GM12865 (cell line): Measurements from ENCODE around the gene KCNG1.
A peak's percentile ranks its signal among the peaks of the same experiment; 100 is the strongest.
"Not testable (repeated sequence)": the region's sequence is repeated elsewhere in the genome, so short reads cannot be mapped to it uniquely, and the experiment has no call there.

Source experiments
- DNase-seq: peaks from one replicate; pipeline ENCODE4 v3.0.0; 2010; ENCODE audit warnings: low read depth
- H3K4me3 ChIP-seq: 2 replicates; pipeline ENCODE4 v1.5.1; 2011; ENCODE audit warnings: mild to moderate bottlenecking, low read depth, low read length, control low read depth
- TF ChIP-seq, protein P1 (sequence below): IDR thresholded peaks from 2 replicates; pipeline ENCODE4 v1.5.1; 2011; ENCODE audit warnings: low read length, control low read depth, low read depth, inconsistent platforms; ENCODE audit not compliant: insufficient read depth; ENCODE audit errors: missing control alignments

KCNG1 gene

GRCh38 chr20:51046021-51046985, 23.4 kb upstream of the KCNG1 start:
- TF ChIP-seq, protein P1, sequence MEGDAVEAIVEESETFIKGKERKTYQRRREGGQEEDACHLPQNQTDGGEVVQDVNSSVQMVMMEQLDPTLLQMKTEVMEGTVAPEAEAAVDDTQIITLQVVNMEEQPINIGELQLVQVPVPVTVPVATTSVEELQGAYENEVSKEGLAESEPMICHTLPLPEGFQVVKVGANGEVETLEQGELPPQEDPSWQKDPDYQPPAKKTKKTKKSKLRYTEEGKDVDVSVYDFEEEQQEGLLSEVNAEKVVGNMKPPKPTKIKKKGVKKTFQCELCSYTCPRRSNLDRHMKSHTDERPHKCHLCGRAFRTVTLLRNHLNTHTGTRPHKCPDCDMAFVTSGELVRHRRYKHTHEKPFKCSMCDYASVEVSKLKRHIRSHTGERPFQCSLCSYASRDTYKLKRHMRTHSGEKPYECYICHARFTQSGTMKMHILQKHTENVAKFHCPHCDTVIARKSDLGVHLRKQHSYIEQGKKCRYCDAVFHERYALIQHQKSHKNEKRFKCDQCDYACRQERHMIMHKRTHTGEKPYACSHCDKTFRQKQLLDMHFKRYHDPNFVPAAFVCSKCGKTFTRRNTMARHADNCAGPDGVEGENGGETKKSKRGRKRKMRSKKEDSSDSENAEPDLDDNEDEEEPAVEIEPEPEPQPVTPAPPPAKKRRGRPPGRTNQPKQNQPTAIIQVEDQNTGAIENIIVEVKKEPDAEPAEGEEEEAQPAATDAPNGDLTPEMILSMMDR, result no peak
- no peak for DNase-seq
- no peak overlapping the region for H3K4me3 ChIP-seq

- not testable (repeated sequence) for DNase-seq, H3K4me3 ChIP-seq
These were observed 22.6 kb upstream of the KCNG1 start for GRCh38 chr20:51045492-51045891.

- H3K4me3 ChIP-seq, result no peak overlapping the region
- TF ChIP-seq, protein P1, result no peak
- DNase-seq, result no peak
These were observed 21.9 kb upstream of the KCNG1 start for GRCh38 chr20:51044796-51045195.

DNA sequence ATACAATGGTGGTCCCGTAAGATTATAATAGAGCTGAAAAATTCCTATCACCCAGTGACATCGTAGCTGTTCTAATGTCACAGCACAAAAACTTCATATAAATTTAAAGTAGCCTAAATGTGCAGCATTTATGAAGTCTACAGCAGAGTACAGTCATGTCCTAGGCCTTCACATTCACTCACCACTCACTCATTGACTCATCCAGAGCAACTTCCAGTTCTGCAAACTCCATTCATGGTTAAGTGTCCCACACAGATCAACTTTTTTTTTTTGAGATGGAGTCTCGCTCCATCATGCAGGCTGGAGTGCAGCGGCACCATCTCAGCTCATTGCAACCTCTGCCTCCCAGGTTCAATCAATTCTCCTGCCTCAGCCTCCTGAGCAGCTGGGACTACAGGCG, 20.9 kb upstream of the KCNG1 start:
- no peak overlapping the region for H3K4me3 ChIP-seq
- no peak for DNase-seq
- TF ChIP-seq, protein P1, result no peak

- no peak overlapping the region for H3K4me3 ChIP-seq
- TF ChIP-seq, protein P1, result peak; percentile 6
- DNase-seq, result no peak
These were observed 19.8 kb upstream of the KCNG1 start for GRCh38 chr20:51042657-51043247.

- no peak for DNase-seq
- H3K4me3 ChIP-seq, result no peak overlapping the region
- TF ChIP-seq, protein P1, result no peak
These were observed 19.2 kb upstream of the KCNG1 start for GRCh38 chr20:51042064-51042463.

GRCh38 chr20:51037532-51038115, 14.7 kb upstream of the KCNG1 start:
- no peak overlapping the region for H3K4me3 ChIP-seq
- no peak for DNase-seq
- TF ChIP-seq, protein P1, result no peak
